ENCODE measurements around the gene ATP9A. TPM values are rescaled to one million over a fixed set of nuclear protein-coding genes. Genes with fewer than 3 reads are reported as not detected.

Gene ATP9A
- polyA plus RNA-seq, 5 donors: 41.6 to 53.1 (median 49.0) TPM

GRCh38 chr20:51633430-51633829 is 134.8 kb downstream of the ATP9A start:
- DNase-seq: no peak

GRCh38 chr20:51631953-51632352 is 136.2 kb downstream of the ATP9A start:
- DNase-seq: no peak

DNA sequence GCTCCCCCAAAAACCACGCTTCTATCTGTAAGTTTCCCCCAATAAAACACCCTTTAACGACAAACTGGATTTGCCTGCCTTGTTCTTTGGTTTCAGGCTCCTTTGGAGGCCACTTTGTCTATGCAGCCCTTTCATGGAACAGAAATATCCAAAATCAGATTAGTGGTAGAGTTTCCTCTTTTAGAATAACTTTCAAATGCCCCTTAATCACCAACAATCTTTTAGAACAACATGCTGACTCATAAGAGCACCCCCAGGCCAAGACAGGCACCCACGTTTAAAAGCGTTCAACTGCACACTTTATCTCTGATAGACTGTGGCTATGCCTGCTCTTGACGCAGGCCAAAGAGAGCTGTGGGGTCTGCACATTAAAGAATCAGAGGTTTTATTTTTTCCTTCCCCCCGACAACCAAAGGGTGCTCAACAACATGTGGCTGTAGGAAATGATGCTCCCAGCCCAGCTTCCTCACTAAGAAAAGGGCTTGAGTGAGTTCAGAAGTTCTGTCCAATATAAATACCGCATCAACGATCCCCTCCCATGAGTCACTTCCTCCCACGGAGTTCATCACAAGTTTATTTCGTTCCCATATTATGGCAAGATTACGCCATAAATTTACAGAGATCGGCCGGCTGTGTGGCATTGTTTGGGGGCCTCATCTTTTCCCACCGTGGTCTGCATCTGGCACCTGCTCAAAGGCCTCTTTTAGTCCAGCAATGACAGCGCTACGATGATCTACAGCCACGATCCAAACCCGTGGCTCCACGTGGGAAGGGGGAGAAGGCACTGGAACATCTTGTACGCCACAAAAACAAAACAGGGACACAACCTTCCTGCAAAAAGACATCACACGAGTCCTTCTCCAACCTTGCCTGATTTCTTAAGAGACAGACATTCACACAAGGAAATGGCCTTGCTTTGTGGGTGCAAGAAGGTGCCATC is 136.9 kb downstream of the ATP9A start:
- peak; percentile 76 to 83 for DNase-seq

GRCh38 chr20:51629399-51630058 is 138.7 kb downstream of the ATP9A start:
- no peak for DNase-seq

DNA sequence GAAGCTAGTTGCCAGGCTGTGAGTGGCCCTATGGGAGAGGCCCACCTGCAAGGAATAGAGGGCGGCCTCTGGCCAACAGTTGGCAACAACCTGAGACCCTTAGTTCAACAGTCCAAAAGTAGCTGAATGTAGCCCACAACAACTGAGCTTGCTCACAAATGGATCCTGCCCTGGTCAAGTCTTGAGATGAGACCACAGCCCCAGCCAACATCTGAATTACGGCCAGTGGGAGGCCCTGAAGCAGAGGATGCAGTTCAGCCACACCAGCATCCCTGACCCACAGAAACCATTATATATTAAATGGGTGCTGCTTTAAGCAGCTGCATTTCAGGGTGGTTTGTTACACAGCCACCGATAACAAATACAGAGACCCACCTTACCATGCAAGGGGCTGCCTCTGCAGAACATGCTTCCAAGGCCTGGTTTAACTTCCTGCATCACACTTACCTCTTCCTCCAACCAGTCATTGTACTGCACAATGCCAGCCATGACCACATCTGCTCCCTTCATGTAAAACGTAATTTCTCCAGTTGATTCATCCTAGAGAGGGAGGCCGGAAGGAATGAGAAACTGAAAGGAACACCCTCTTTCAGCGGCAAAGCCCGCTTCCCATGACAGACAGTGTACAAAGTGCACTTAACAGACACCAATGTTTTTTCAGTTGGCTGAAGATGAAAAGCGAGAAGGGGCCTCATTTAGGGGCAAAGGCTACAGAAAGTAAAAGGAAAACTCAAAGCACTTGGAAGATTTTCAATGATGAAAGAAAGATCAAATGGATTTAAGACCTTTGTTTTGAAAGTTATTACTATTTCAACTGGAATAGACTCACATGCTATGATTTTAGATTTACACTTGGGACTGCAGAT is 139.4 kb downstream of the ATP9A start:
- DNase-seq: no peak

- DNase-seq: no peak
Observed at GRCh38 chr20:51627586-51627985, 140.6 kb downstream of the ATP9A start.

GRCh38 chr20:51625105-51625504 is 143.1 kb downstream of the ATP9A start:
- no peak for DNase-seq

GRCh38 chr20:51624157-51624731 is 143.9 kb downstream of the ATP9A start:
- peak in 1 of 2 donors; percentile 49 for DNase-seq

DNA sequence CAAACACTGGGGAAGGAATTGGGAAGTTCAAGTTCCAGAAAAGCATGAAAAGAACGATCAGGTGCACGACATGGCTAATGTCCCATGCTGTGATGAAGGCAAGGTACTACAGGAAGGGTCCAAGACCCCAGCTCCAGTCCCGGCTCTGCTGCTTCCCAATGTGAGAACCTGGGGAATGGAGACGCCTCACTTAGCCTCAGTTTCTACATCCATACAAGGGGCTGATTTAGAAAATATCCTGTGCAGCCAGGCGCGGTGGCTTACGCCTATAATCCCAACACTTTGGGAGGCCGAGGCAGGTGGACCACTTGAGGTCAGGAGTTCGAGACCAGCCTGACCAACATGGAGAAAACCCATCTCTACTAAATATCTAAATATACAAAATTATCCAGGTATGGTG is 144.9 kb downstream of the ATP9A start:
- DNase-seq: no peak

DNA sequence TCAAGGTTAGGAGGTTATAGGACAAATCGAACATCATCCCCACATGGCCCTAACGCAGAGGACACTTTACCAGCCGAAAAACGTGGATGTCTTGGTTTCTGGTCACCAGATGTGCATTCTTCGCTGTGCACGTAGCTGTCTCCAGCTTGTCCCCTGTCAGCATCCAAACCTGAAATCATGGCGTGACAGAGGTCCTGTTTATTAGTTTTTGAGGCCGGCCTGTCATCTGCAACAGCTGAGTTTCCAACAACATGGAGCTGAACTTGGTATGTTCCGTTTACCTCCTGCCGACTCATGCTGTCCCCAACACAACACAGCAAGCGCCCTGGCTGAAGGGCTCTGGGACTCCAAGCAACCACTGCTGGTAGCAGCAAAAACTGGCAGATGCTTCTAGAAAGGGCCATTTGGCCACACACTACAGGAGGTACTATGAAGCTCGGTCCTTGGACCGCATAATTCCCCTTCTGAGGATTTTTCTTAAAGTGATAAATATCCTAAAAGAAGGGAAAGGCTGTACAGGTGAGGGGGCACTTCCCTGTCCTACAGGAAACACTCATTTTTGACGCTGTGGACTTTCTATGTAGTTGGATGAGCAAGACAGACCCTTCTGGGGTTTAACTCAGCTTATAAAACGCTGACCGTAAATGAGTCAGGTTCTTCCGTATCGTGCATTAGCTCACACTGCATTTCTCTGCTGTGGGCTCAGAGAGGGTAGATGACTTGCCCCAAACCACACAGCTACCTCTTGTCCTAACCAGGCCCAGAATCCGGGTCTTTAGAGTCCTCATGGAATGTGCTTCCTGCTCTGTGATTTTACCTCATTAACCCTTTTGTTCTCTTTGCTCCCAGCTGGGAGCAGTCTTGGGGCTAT is 146.0 kb downstream of the ATP9A start:
- DNase-seq: no peak

DNA sequence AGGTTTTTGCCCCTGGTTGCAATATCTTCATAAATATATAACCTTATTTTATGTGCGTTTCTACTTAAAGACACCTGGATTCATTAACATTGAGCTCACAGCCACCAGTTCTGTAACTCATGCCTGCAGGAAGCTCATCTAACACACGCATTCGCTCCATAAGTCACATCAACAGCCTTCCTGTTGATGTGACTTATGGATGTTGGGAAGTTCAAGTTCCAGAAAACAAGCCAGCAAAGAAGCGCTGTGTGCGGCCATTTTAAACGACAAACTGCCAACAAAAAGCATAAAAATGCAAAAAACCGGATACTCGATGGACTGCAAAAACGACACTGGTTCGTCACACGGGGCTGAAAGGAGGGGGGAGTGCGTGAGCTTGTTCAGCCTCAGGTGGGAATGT is 147.8 kb downstream of the ATP9A start:
- no peak for DNase-seq

GRCh38 chr20:51616060-51616459 is 152.1 kb downstream of the ATP9A start:
- DNase-seq: no peak

DNA sequence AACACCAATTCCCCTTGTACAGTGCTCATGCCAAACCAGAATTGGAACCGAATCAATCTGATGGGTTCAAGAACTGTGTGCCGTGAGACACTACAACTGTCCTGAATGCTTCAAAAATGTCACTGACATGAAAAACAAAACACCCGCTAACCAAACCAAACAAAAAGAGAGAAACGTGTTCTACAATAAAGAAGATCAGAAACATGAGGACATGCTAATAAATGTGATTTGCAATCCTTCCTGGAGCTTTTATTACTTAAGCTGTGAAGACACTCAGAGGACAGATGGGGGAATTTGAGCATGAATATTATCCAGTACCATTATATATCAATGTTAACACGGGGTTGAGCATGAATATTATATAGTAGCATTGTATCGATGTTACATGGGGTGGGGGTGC is 153.5 kb downstream of the ATP9A start:
- no peak for DNase-seq

DNA sequence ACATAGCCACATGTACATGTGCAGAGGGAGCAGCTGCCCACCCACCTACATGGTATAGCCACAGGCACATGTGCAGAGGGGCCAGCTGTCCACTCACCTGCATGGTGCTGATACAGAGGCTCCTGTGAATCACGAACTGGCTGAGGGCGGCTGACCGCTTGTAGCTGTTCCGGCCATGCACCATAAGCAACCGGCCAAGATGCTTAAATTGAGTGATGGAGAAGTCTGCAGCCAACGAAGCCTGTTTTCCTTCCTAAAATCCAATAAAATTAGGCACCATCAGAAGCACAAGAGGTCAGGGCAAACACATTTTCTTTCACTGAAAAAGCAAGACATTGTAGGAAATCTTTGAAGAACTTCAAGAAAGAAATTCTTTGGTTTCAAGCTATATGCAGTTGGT is 154.6 kb downstream of the ATP9A start:
- DNase-seq: no peak

DNA sequence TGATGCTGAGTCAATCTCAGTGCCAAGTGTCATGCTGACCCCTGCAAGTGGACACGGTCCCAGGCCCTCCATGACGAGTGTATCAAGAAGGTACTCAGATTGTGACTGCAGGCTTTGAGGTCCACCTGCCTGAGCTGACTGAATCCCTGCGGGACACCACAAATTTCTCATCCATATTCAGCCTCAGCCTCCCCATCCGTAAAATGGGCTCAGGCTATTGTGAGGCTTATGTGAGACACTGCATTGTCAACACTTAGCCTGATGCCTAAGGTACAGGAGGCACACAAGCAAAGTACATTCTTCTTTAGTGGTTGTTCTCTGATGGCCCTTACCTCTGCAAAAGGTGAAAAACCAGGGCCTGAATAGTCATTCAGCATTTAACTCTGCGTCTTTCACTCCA is 155.3 kb downstream of the ATP9A start:
- no peak for DNase-seq

DNA sequence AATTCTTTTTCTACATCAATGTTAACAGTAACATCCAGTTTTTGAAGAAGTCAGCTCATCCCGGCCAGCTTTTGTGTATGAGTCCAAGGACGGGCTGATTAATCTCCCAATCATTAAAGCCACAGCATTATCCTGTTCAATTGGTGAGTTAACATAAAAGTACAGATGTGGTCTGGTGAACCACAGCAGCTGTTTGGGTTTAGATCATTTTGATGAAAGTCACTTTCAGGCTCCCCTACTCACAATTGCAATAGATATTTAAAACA is 156.6 kb downstream of the ATP9A start:
- DNase-seq: no peak

GRCh38 chr20:51610761-51611624 is 157.2 kb downstream of the ATP9A start:
- no peak for DNase-seq

GRCh38 chr20:51610111-51610510 is 158.1 kb downstream of the ATP9A start:
- no peak for DNase-seq

DNA sequence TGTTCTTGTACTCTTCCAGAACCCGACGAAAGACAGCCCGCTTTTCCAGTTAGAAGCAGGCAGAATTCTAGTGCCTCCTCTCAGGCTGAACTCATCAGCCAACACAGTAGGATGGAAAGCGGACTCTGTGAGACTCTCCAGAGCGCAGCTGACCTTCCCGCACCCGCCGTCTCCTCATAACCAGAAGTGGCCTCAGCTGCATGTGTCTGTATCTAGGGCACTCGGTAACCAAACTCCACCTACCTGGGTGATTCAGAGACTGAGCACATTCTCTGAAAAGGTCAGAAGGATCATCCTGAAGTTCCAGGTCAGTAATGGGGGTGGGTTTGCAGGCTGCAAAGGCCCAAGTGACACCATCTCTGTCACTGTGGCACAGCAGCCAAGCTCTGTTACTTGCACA is 158.9 kb downstream of the ATP9A start:
- DNase-seq: no peak

DNA sequence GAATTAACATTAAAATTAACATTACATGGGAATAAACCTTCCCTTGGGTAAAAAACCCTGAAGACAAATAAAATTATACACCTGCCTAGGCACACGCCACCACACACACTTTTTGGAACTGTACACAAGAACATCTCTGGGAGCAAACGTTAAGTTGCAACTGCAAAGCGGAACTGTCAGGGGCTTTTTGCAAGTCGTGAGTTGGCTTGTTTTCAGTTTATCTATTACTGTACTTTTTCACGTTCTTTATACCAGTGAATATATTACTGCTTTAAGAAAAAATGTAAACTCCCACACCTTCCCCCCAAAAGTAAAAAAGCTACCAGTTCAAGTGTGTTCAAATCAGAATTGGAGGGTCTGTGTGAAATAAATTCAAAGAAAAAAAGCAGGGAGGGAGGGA is 160.1 kb downstream of the ATP9A start:
- DNase-seq: no peak
